HCT116 (cell line): ENCODE results near the gene RTTN. TPM values are rescaled to one million over a fixed set of nuclear protein-coding genes. Genes with fewer than 3 reads are reported as not detected.

ENCODE experiments used
- ATAC-seq: fragments of 200-7000 bp; cut with Tn5 transposase; 2 replicates; pipeline ENCODE4 v1.9.1; 2020; ENCODE audit warnings: mild to moderate bottlenecking, moderate library complexity
- BruUV-seq: library from RNA; stranded (reverse); fragments of 400-500 nt; replicated peaks from 2 replicates; lab custom pipeline; 2021; lab: Mats Ljungman, UMichigan
- CTCF ChIA-PET: fragments of 300-600 bp; sonication (Branson Sonifier 250); formaldehyde crosslinking; loops from one replicate; lab custom pipeline; 2021; ENCODE audit warnings: antibody characterized with exemption; lab: Charles Lee
- POLR2A ChIA-PET: fragments of 300-600, 350-600 bp; sonication (Branson Sonifier 250); formaldehyde crosslinking; loops from one replicate; lab custom pipeline; 2021; ENCODE audit warnings: antibody characterized with exemption; lab: Charles Lee
- RAD21 ChIA-PET, 2 experiments: fragments of 300-600 bp; sonication (Branson Sonifier 250); formaldehyde crosslinking; loops; one replicate each; lab custom pipeline; 2023; ENCODE audit warnings: low total read pairs in 2 of 2; ENCODE audit not compliant: uncharacterized antibody in 2 of 2, unreplicated experiment in 2 of 2, low non-redundant PET in 1 of 2; lab: Charles Lee
- DNase-seq: peaks from one replicate; pipeline ENCODE4 v3.0.0-alpha.2; 2010; ENCODE audit warnings: low read depth, low spot score
- H2AFZ ChIP-seq: fragments of 200-600 bp; shearing (Covaris generic), sonication (generic); 2 replicates; pipeline ENCODE4 v1.6.1; 2017; ENCODE audit warnings: low read depth, mixed run types, mixed read lengths, antibody characterized with exemption, low read length; ENCODE audit not compliant: poor library complexity, severe bottlenecking
- H3K27ac ChIP-seq: 2 replicates; pipeline ENCODE4 v1.5.1; 2012; ENCODE audit warnings: low read depth, low read length
- H3K27me3 ChIP-seq: fragments of 200-600 bp; sonication (generic); 2 replicates; pipeline ENCODE4 v1.6.1; 2016; ENCODE audit warnings: mixed run types, low read length, mixed read lengths; ENCODE audit not compliant: insufficient read depth
- H3K36me3 ChIP-seq, 2 experiments: fragments of 200-500 bp in 1 of 2; fragments of 200-600 bp in 1 of 2; sonication (Bioruptor generic) in 1 of 2; sonication (generic) in 1 of 2; 2 replicates each; pipeline versions ENCODE4 v1.5.1 to v1.6.1; 2014 to 2016; ENCODE audit warnings: low read length in 2 of 2, inconsistent platforms in 1 of 2, mixed read lengths in 1 of 2, mixed run types in 1 of 2; ENCODE audit not compliant: insufficient read depth in 2 of 2, control insufficient read depth in 1 of 2
- H3K4me1 ChIP-seq, 2 experiments: fragments of 200-600 bp in 1 of 2; sonication (generic) in 1 of 2; 2 replicates each; pipeline versions ENCODE4 v1.5.1 to v1.6.1; 2012 to 2017; ENCODE audit warnings: low read length in 2 of 2, inconsistent platforms in 1 of 2, mild to moderate bottlenecking in 1 of 2, mixed read lengths in 1 of 2, mixed run types in 1 of 2, moderate library complexity in 1 of 2; ENCODE audit not compliant: insufficient read depth in 2 of 2, control insufficient read depth in 1 of 2
- H3K4me2 ChIP-seq: fragments of 200-600 bp; sonication (generic); 2 replicates; pipeline ENCODE4 v1.6.1; 2017; ENCODE audit warnings: mixed run types, low read length, mixed read lengths
- H3K4me3 ChIP-seq, 2 experiments: fragments of 200-600 bp in 1 of 2; sonication (generic) in 1 of 2; replicated peaks in 1 of 2; 2 replicates each; pipeline ENCODE4 v1.5.1; 2011 to 2016; ENCODE audit warnings: low read length in 2 of 2, control low read depth in 1 of 2, low read depth in 1 of 2, mild to moderate bottlenecking in 1 of 2, mixed read lengths in 1 of 2, mixed run types in 1 of 2
- H3K79me2 ChIP-seq: fragments of 200-600 bp; sonication (generic); 2 replicates; pipeline ENCODE4 v1.6.1; 2017; ENCODE audit warnings: mild to moderate bottlenecking, mixed run types, low read length, moderate library complexity, mixed read lengths; ENCODE audit not compliant: insufficient read depth
- H3K9ac ChIP-seq: fragments of 200-600 bp; sonication (generic); 2 replicates; pipeline ENCODE4 v1.6.1; 2016; ENCODE audit warnings: low read length, mixed read lengths
- H3K9me2 ChIP-seq: fragments of 200-600 bp; sonication (generic), shearing (Covaris generic); 2 replicates; pipeline ENCODE4 v1.6.1; 2017; ENCODE audit warnings: mixed run types, mild to moderate bottlenecking, moderate library complexity; ENCODE audit not compliant: insufficient read depth
- H3K9me3 ChIP-seq, 2 experiments: fragments of 200-500 bp in 1 of 2; fragments of 200-600 bp in 1 of 2; sonication (Bioruptor generic) in 1 of 2; sonication (generic) in 1 of 2; 2 replicates each; pipeline ENCODE4 v1.6.1; 2014 to 2017; ENCODE audit warnings: low read length in 2 of 2, mixed read lengths in 2 of 2, inconsistent platforms in 1 of 2, low read depth in 1 of 2, mild to moderate bottlenecking in 1 of 2, mixed run types in 1 of 2, moderate library complexity in 1 of 2; ENCODE audit not compliant: control insufficient read depth in 1 of 2, insufficient read depth in 1 of 2
- H4K20me1 ChIP-seq: fragments of 200-600 bp; sonication (generic), shearing (Covaris generic); 2 replicates; pipeline ENCODE4 v1.6.1; 2017; ENCODE audit warnings: mixed run types, mild to moderate bottlenecking, moderate library complexity; ENCODE audit not compliant: insufficient read depth
- CBX3 ChIP-seq: IDR thresholded peaks from 2 replicates; pipeline ENCODE4 v1.6.1; 2012; ENCODE audit warnings: low read depth
- CEBPB ChIP-seq: IDR thresholded peaks from 2 replicates; pipeline ENCODE4 v1.6.1; 2012; ENCODE audit warnings: low read depth
- EZH2 ChIP-seq: fragments of 200-600 bp; sonication (generic); IDR thresholded peaks from 2 replicates; pipeline ENCODE4 v1.6.1; 2017; ENCODE audit warnings: antibody characterized with exemption, mixed run types
- POLR2A ChIP-seq: IDR thresholded peaks from 2 replicates; pipeline ENCODE4 v1.7.0; 2011; ENCODE audit warnings: borderline replicate concordance; ENCODE audit not compliant: insufficient read depth, insufficient read length; ENCODE audit errors: extremely low read depth
- SIN3A ChIP-seq: IDR thresholded peaks from 2 replicates; pipeline ENCODE4 v1.6.1; 2012; ENCODE audit warnings: low read depth
- SP1 ChIP-seq: IDR thresholded peaks from 2 replicates; pipeline ENCODE4 v1.6.1; 2012; ENCODE audit warnings: low read depth
- TCF7L2 ChIP-seq: IDR thresholded peaks from 2 replicates; pipeline ENCODE4 v1.7.0; 2011; ENCODE audit warnings: borderline replicate concordance, inconsistent platforms; ENCODE audit not compliant: insufficient read depth, insufficient read length; ENCODE audit errors: extremely low read depth
- ZFX ChIP-seq: fragments of 450-650 bp; IDR thresholded peaks from 2 replicates; pipeline ENCODE4 v1.6.1; 2017
- ZNF274 ChIP-seq: fragments of 200-500 bp; sonication (Bioruptor generic); IDR thresholded peaks from 2 replicates; pipeline ENCODE4 v1.6.1; 2014; ENCODE audit warnings: mild to moderate bottlenecking, low read depth, low read length, inconsistent platforms
- intact Hi-C: fragments of 100-400 bp; cut with micrococcal nuclease; formaldehyde crosslinking; loops from 2 replicates; pipeline ENCODE4 v1.10.0; 2022
- total RNA-seq: library from RNA; stranded (reverse); gene quantifications from one replicate; pipeline ENCODE4 v1.2.1, GENCODE V29; 2021; ENCODE audit not compliant: unreplicated experiment
- TF ChIP-seq, protein P1 (sequence below), 3 experiments: fragments of 200-600 bp in 1 of 3; sonication (generic) in 1 of 3; IDR thresholded peaks in 2 of 3; conservative IDR thresholded peaks in 1 of 3; 2 replicates each; pipeline ENCODE4 v1.5.1; 2012 to 2017; ENCODE audit warnings: low read depth in 2 of 3, low read length in 2 of 3, antibody characterized with exemption in 1 of 3, borderline replicate concordance in 1 of 3, control low read depth in 1 of 3, mild to moderate bottlenecking in 1 of 3, mixed read lengths in 1 of 3, mixed run types in 1 of 3, moderate library complexity in 1 of 3; ENCODE audit not compliant: insufficient read depth in 1 of 3
- TF ChIP-seq, protein P2 (sequence below): IDR thresholded peaks from 2 replicates; pipeline ENCODE4 v1.6.1; 2011; ENCODE audit warnings: mild to moderate bottlenecking, low read length, moderate library complexity; ENCODE audit not compliant: insufficient replicate concordance; ENCODE audit errors: extremely low read depth

Gene RTTN
- total RNA-seq, 1 experiment from 2014 or later: 41.2 TPM

DNA sequence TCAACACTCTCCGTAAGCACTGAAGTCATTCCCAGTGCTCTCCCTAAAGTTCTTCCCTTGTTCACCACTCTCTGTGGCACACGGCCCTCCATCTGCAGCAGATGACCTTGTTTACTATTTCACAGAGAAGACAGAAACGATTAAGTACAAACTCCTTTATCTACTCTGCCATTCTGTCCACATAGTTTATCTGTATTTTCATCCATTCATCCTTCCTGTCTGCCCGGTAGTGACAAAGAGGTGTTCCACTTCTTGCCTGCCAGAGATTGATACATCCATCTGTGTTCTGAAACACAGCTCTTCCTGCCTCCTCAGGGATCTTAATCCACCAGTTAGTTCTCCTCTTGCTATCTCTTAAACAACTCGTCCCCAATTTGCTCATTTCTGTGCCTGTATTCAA lies 179.9 kb downstream of the RTTN start:
- DNase-seq (no peak), ATAC-seq (no peak)
- Histone ChIP-seq H3K4me1 (no peaks in the 10 kb centered on the region), H3K9me2 (no peaks in the 10 kb centered on the region), H3K79me2 (no peaks in the 10 kb centered on the region), H3K36me3 (peaks cover 2 to 6% of the 10 kb centered on the region in 2 experiments; a peak in 3 of 4 replicates), H3K9ac (no peak overlapping the region), H3K27me3 (no peaks in the 10 kb centered on the region), H4K20me1 (no peaks in the 10 kb centered on the region), H3K27ac (no peak overlapping the region), H3K9me3 (no peaks in the 10 kb centered on the region), H3K4me2 (no peak overlapping the region), H2AFZ (no peak overlapping the region), H3K4me3 (no peak overlapping the region)
- TF ChIP-seq SIN3A (no peak), ZNF274 (no peak), EZH2 (no peak), ZFX (no peak), TCF7L2 (no peak), POLR2A (no peak), CBX3 (no peak), CEBPB (no peak), SP1 (no peak)
- TF ChIP-seq, protein P1, sequence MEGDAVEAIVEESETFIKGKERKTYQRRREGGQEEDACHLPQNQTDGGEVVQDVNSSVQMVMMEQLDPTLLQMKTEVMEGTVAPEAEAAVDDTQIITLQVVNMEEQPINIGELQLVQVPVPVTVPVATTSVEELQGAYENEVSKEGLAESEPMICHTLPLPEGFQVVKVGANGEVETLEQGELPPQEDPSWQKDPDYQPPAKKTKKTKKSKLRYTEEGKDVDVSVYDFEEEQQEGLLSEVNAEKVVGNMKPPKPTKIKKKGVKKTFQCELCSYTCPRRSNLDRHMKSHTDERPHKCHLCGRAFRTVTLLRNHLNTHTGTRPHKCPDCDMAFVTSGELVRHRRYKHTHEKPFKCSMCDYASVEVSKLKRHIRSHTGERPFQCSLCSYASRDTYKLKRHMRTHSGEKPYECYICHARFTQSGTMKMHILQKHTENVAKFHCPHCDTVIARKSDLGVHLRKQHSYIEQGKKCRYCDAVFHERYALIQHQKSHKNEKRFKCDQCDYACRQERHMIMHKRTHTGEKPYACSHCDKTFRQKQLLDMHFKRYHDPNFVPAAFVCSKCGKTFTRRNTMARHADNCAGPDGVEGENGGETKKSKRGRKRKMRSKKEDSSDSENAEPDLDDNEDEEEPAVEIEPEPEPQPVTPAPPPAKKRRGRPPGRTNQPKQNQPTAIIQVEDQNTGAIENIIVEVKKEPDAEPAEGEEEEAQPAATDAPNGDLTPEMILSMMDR (IDR thresholded peaks at IDR 0.05 in 2 of 3, conservative IDR thresholded peaks at IDR 0.05 in 1 of 3; ENCODE audit: borderline replicate concordance in 1 of 3, insufficient read depth in 1 of 3, low read depth in 2 of 3, low read length in 2 of 3): no peak
- TF ChIP-seq, protein P2, sequence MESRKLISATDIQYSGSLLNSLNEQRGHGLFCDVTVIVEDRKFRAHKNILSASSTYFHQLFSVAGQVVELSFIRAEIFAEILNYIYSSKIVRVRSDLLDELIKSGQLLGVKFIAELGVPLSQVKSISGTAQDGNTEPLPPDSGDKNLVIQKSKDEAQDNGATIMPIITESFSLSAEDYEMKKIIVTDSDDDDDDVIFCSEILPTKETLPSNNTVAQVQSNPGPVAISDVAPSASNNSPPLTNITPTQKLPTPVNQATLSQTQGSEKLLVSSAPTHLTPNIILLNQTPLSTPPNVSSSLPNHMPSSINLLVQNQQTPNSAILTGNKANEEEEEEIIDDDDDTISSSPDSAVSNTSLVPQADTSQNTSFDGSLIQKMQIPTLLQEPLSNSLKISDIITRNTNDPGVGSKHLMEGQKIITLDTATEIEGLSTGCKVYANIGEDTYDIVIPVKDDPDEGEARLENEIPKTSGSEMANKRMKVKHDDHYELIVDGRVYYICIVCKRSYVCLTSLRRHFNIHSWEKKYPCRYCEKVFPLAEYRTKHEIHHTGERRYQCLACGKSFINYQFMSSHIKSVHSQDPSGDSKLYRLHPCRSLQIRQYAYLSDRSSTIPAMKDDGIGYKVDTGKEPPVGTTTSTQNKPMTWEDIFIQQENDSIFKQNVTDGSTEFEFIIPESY: no peak
- CTCF ChIA-PET: no interaction called here
- POLR2A ChIA-PET: no interaction called here
- RAD21 ChIA-PET: no interaction called here
- intact Hi-C loops: no loop called here
- BruUV-seq: no TSS peak
